ENCODE data around the gene EN1.

Gene EN1

GRCh38 chr2:118859157-118859770 is 11.8 kb upstream of the EN1 start:
- Mint-ChIP-seq H3K36me3 (ENCODE audit: low read depth) (no peaks in the 10 kb centered on the region), H3K27ac (no peak overlapping the region)
- no peak for DNase-seq

GRCh38 chr2:118858485-118859156 is 11.2 kb upstream of the EN1 start:
- H3K36me3 Mint-ChIP-seq (ENCODE audit: low read depth): no peaks in the 10 kb centered on the region
- H3K4me3 Mint-ChIP-seq: no peak overlapping the region
- ATAC-seq (no peak), DNase-seq (no peak)
- no peaks in the 10 kb centered on the region for H3K9me3 Mint-ChIP-seq
- no peak overlapping the region for H3K27ac Mint-ChIP-seq
- H3K4me1 Mint-ChIP-seq: peaks cover 18% of the 10 kb centered on the region
- H3K27me3 Mint-ChIP-seq: peaks cover 70% of the 10 kb centered on the region

More at GRCh38 chr2:118859157-118859770, 11.8 kb upstream of the EN1 start:
- H3K4me3 Mint-ChIP-seq: no peak overlapping the region
- no peak for ATAC-seq
- H3K4me1 Mint-ChIP-seq: peaks cover 15% of the 10 kb centered on the region
- H3K27me3 Mint-ChIP-seq: peaks cover 68% of the 10 kb centered on the region
- H3K9me3 Mint-ChIP-seq: no peaks in the 10 kb centered on the region

DNA sequence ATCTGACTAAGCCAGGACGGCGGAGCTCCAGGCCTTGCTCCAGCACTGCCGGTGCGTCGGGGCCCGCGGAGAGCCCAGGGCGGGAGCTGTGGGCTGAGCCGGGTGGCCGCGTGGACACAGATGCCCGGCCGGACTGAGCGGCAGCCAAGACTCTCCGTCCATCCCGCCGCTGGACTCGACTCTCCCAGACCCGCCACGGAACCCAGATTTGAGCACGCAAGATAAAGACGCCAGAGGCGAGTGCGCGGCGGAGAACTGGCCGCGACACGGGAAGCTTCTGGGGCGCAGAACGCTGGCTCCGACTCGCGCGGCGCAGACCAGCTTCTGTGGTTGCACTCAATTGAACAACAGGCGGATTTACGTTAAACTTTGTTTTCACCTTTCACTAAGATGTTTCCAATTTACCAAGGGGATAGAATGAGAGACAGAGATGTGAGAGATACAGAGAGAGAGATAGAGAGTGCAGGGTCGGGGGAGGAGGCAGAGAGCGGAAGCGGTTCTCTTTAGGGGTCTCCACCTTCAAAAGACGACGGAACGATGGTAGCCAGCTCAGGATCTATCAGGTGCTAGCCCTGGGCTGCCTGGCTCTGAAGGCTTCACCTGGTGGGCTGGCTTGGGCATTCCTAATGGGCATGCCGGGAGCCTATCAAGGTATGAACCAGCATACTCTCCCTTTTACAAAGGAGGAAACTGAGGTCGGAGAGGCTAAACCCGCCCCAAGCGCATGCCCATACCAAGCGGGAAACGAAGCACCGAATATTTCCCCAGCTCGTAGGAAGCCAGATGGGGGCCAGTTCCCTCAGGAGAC is 10.4 kb upstream of the EN1 start:
- no peaks in the 10 kb centered on the region for H3K9me3 Mint-ChIP-seq
- peaks cover 24% of the 10 kb centered on the region for H3K4me1 Mint-ChIP-seq
- DNase-seq (no peak), ATAC-seq (no peak)
- H3K36me3 Mint-ChIP-seq (ENCODE audit: low read depth): no peaks in the 10 kb centered on the region
- no peak overlapping the region for H3K27ac Mint-ChIP-seq
- no peak overlapping the region for H3K4me3 Mint-ChIP-seq
- peaks cover 75% of the 10 kb centered on the region for H3K27me3 Mint-ChIP-seq

DNA sequence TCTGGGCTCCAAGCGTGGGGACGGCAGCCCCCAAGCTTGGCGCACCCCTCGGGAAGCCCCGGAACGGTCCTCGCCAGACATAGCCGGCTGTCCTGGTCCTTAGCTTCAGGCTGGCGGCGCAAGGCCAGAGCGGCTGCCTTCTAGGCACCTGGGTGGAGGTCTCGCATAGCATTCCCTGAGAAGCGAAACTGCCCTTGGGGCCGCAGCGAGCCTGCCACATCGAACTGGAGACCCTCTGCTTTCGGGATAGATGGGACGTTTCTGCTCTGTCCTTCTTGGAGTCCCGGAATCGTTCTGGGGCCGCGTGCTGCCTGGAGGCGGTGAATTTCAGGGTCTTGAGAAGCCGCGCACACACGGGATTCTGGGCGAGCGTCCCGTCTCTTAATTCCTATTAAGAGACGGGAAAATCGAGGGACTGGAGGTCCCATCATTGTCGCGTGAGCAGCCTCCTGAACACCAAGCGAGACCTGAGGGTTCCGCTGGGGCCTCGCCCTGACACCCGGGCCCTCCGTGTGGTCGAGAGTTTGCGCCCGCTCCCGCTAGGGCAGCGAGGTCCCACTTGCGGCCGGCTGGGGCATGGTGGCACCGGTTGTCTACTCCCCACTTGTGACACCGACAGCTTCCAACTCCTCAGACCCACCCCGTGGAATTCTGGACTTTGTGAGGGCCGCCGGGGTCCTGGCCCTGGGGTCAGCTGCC is 9.7 kb upstream of the EN1 start:
- DNase-seq (no peak), ATAC-seq (no peak)
- Mint-ChIP-seq H3K27ac (no peak overlapping the region), H3K27me3 (peaks cover 80% of the 10 kb centered on the region), H3K36me3 (ENCODE audit: low read depth) (no peaks in the 10 kb centered on the region), H3K9me3 (no peaks in the 10 kb centered on the region), H3K4me3 (no peak overlapping the region), H3K4me1 (peaks cover 25% of the 10 kb centered on the region)

DNA sequence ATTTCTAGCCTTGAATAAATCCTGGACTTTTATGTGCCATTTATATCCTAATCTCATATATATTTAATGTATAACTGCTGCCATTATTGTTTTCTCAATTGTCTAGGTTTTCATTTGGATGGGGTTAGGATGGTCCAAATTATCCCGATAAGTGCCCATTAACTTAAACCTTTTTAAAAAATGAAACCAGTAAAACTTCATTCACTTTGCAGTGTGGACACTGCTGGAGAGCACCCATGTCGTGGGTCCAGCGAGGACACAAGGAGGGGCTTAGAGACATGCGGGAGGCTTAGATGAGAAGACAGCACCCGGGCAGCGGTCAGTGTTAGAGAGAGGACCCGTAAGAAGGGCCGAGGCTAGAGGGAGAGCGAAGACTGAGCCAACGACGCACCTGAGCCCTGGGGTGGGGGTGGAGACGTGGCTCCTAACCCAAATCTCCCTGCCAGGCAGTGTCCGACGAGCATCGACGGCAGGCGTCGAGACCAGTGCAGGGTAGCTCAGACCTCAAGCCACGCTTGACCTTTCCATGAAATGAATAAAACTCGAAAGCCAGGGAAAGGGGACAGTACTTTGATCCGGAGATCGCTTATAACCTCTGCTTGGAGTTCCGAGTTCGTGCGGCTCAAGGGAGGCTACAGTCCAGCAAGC is 9.0 kb upstream of the EN1 start:
- Mint-ChIP-seq H3K4me3 (peak overlapping the region; percentile 32), H3K27me3 (peaks cover 79% of the 10 kb centered on the region), H3K9me3 (no peaks in the 10 kb centered on the region), H3K4me1 (peaks cover 29% of the 10 kb centered on the region), H3K27ac (no peak overlapping the region), H3K36me3 (ENCODE audit: low read depth) (no peaks in the 10 kb centered on the region)
- DNase-seq: no peak
- no peak for ATAC-seq

- H3K4me3 Mint-ChIP-seq: peak overlapping the region; percentile 32
- ATAC-seq (peak; percentile 85), DNase-seq (peak; percentile 89)
- peaks cover 29% of the 10 kb centered on the region for H3K4me1 Mint-ChIP-seq
- no peak overlapping the region for H3K27ac Mint-ChIP-seq
- H3K36me3 Mint-ChIP-seq (ENCODE audit: low read depth): no peaks in the 10 kb centered on the region
- H3K9me3 Mint-ChIP-seq: no peaks in the 10 kb centered on the region
- peaks cover 79% of the 10 kb centered on the region for H3K27me3 Mint-ChIP-seq
Measured at GRCh38 chr2:118855451-118856279, 8.2 kb upstream of the EN1 start.

DNA sequence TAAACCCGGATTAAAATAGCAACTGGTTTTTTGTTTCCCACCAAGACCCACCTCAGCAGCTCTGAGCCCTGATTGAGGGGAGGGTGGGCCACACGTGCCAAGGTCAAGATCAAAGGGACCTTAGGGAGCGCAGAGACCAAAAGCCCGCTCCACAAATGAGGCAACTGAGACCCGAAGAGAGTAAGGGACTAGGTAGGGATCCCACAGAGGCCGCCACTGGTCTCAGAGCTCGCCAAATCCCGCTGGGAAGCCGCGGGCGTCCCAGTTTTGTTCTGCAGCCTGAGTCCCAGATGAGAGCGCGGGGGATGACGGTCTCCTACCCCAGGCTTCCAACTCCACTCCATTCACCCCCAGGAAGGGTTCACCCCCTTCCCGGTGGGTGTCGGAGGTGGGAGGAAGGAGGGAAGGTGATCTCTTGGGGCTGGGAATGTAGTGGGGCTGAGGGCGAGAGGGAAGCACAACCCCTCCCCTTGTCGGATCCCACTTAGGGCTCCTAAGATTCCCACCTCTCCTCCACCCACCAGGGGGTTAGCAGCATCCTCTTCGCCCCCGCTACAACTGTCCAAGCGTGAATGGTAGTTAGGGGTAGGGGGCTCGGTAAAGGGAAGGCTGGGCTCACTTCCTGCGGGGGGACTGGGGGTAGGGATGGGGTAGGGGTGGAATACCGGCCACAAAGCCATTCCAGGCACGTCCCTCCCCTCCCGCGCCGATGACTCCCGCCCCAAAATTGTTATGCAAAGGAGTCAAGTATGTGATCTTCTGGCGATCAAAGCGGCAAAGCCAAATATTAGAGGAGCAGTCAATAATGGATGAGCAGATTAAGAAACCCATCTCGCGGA is 7.3 kb upstream of the EN1 start:
- no peak for DNase-seq
- no peaks in the 10 kb centered on the region for H3K9me3 Mint-ChIP-seq
- no peak overlapping the region for H3K27ac Mint-ChIP-seq
- no peak overlapping the region for H3K4me3 Mint-ChIP-seq
- peaks cover 79% of the 10 kb centered on the region for H3K27me3 Mint-ChIP-seq
- peaks cover 29% of the 10 kb centered on the region for H3K4me1 Mint-ChIP-seq
- no peak for ATAC-seq
- no peaks in the 10 kb centered on the region for H3K36me3 Mint-ChIP-seq (ENCODE audit: low read depth)

GRCh38 chr2:118853651-118854291 is 6.3 kb upstream of the EN1 start:
- Mint-ChIP-seq H3K27ac (no peak overlapping the region), H3K4me3 (no peak overlapping the region), H3K9me3 (no peaks in the 10 kb centered on the region), H3K27me3 (peaks cover 81% of the 10 kb centered on the region), H3K36me3 (ENCODE audit: low read depth) (no peaks in the 10 kb centered on the region), H3K4me1 (peaks cover 31% of the 10 kb centered on the region)
- DNase-seq (no peak), ATAC-seq (no peak)

GRCh38 chr2:118853129-118853640 is 5.7 kb upstream of the EN1 start:
- Mint-ChIP-seq H3K27ac (no peak overlapping the region), H3K27me3 (peaks cover 85% of the 10 kb centered on the region), H3K9me3 (no peaks in the 10 kb centered on the region), H3K36me3 (ENCODE audit: low read depth) (no peaks in the 10 kb centered on the region), H3K4me1 (peaks cover 34% of the 10 kb centered on the region), H3K4me3 (no peak overlapping the region)
- ATAC-seq (no peak), DNase-seq (no peak)

- Mint-ChIP-seq H3K27ac (no peak overlapping the region), H3K27me3 (peaks cover 84% of the 10 kb centered on the region)
Measured at GRCh38 chr2:118852605-118853128, 5.2 kb upstream of the EN1 start.

DNA sequence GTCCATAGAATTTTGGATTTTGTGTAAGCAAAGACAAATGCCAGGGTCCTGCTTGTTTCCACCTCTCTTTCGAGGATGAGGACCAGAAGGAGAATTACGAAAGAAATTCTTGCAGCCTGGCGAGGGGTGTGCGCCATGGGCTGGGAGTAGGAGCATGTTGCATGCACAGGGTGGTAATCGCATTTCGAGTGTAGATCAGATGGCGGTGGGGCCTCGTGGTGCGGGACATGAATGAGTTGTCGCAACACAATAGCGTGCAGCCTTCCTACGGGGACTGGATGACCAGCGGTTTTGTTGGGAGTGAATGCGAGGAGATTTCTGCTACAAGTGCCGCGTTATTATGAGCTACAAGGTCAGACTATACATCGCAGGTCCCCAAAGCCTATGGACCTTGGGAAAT is 4.2 kb upstream of the EN1 start:
- Mint-ChIP-seq H3K27ac (peak overlapping the region; percentile 18), H3K9me3 (no peaks in the 10 kb centered on the region), H3K4me3 (no peak overlapping the region), H3K27me3 (peaks cover 87% of the 10 kb centered on the region), H3K36me3 (ENCODE audit: low read depth) (peaks cover 2% of the 10 kb centered on the region), H3K4me1 (peaks cover 35% of the 10 kb centered on the region)
- ATAC-seq: no peak
- no peak for DNase-seq

More at GRCh38 chr2:118852605-118853128, 5.2 kb upstream of the EN1 start:
- H3K36me3 Mint-ChIP-seq (ENCODE audit: low read depth): no peaks in the 10 kb centered on the region
- DNase-seq (peak; percentile 10), ATAC-seq (no peak)
- H3K4me3 Mint-ChIP-seq: no peak overlapping the region
- H3K4me1 Mint-ChIP-seq: peaks cover 33% of the 10 kb centered on the region
- H3K9me3 Mint-ChIP-seq: no peaks in the 10 kb centered on the region

DNA sequence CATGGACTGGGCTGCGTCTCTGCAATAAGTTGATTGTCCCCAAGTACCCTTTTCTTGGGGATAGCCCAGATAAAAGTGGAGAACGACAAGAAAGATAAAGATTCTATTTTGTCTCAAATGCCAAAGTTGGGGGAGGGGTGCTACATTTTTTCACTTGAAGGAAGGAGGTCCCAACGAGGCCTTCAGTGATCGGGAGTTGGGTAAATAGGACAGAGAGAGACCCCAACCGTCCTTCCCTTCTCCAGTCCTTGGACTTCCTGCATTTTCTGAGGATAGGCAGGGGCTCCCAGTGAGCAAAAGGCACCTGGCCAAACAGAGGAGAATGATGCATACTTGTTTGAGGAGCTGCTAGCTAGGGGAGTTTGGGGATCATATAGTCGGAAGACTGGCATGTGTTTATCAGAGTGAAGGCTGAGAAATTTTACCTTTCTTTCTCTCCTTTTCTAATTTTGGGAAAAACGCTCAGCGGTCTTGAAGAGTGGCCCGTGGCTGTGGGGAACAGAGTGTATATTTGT is 3.5 kb upstream of the EN1 start:
- Mint-ChIP-seq H3K9me3 (no peaks in the 10 kb centered on the region), H3K4me3 (no peak overlapping the region), H3K4me1 (peaks cover 30% of the 10 kb centered on the region), H3K36me3 (ENCODE audit: low read depth) (peaks cover 2% of the 10 kb centered on the region), H3K27ac (no peak overlapping the region), H3K27me3 (peaks cover 82% of the 10 kb centered on the region)
- DNase-seq: no peak
- ATAC-seq: no peak
